Measurements from ENCODE around the gene LRRFIP1. TPM values are rescaled to one million over a fixed set of nuclear protein-coding genes. Genes with fewer than 3 reads are reported as not detected.

Gene LRRFIP1
- total RNA-seq, 1 donor from 2014 or later = 216 TPM

DNA sequence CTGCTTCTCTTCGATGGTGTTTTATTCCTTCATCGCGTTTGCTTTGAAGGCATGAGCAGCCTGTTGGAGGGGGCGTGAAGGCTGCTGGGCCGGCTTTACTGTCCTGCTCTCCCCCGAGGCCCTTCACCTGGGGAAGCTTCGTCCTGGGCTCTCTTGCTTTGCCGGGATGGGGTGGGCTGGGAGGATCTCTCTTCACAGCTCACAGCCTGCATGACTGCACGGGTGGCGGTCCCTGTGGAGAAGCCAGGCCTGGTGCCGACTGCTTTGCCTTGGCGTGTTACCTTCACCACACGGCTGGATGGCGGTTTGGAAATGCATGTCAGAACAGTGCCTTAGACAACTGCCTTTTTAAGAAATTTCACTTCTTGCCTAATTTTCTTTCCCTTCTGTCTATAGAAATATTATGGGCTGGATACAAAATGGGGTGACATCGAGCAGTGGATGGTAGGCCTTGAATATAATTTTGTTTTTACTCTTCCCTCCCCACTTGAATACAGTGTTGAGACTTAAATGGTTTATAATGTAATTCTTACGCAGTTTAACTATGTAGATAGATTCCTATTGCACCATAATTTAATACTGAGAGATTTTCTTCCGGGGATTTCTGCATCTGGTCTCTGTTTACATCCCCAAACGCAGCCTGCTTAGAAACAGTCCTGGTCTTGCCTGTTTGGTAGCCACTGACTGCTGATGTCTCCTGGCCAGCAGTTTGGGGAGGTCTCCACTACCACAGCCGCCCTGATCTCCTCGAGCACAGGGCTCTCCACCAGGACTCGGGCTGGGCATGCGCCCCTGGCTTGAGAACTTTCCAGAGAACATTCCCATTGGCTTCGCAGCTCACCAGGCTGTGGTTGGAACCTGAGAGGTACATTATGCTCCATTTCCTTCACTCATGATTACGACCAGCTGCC lies 90.2 kb downstream of the LRRFIP1 start:
- DNase-seq = no peak
- no peaks in the 10 kb centered on the region for H3K9me3 Mint-ChIP-seq
- H3K4me1 Mint-ChIP-seq = peaks cover 43% of the 10 kb centered on the region
- H3K36me3 Mint-ChIP-seq (ENCODE audit: low read depth) = peaks cover 44% of the 10 kb centered on the region
- no peaks in the 10 kb centered on the region for H3K27me3 Mint-ChIP-seq
- intact Hi-C loops (cut with micrococcal nuclease) = no loop called here
- H3K4me3 Mint-ChIP-seq = no peak overlapping the region
- H3K27ac Mint-ChIP-seq = peak overlapping the region; percentile 59

DNA sequence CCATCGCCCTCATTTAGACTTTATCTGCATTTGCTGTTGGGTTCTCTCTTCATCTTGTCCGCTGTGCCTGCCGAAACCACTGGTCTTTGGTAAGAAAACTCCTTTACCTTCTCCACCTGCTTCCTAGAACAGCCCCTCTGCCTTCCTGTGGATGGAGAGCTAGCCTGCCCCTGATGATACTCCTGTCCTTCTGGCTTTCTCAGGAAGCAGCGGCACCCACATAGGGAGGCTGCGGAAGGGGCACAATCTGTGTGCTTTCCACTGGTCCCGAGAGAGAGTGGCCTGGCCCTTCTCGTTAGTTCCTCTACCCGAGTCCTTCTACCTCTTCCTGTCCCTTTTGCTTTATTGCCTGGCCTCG lies 90.9 kb downstream of the LRRFIP1 start:
- Mint-ChIP-seq H3K4me1 (peaks cover 37% of the 10 kb centered on the region), H3K4me3 (no peak overlapping the region), H3K36me3 (ENCODE audit: low read depth) (peaks cover 40% of the 10 kb centered on the region)

DNA sequence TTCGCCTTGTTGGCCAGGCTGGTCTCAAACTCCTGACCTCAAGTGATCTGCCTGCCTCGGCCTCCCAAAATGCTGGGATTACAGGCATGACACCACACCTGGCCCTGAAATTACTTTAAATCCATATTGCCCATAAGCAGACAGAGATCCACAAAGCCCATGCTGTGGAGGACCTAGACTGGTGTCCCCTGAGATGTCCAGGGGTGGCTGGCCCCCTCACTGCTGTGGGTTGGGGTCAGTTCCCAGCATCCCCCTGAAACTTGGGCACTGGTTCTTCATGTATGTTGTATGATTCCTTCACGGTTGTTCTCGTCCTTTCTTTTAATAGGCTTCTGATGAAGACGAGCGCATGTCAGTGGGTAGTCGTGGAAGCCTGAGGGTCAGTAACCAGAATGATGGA lies 93.1 kb downstream of the LRRFIP1 start:
- Mint-ChIP-seq H3K4me1 (peaks cover 30% of the 10 kb centered on the region), H3K4me3 (no peak overlapping the region), H3K27me3 (no peaks in the 10 kb centered on the region), H3K9me3 (no peaks in the 10 kb centered on the region), H3K36me3 (ENCODE audit: low read depth) (peaks cover 42% of the 10 kb centered on the region), H3K27ac (no peak overlapping the region)
- intact Hi-C loops (cut with micrococcal nuclease) = no loop called here
- no peak for DNase-seq

More for the DNA sequence above, 90.9 kb downstream of the LRRFIP1 start:
- intact Hi-C loops (cut with micrococcal nuclease) = no loop called here
- DNase-seq = no peak
- no peaks in the 10 kb centered on the region for H3K9me3 Mint-ChIP-seq
- H3K27ac Mint-ChIP-seq = peak overlapping the region; percentile 59
- H3K27me3 Mint-ChIP-seq = no peaks in the 10 kb centered on the region

DNA sequence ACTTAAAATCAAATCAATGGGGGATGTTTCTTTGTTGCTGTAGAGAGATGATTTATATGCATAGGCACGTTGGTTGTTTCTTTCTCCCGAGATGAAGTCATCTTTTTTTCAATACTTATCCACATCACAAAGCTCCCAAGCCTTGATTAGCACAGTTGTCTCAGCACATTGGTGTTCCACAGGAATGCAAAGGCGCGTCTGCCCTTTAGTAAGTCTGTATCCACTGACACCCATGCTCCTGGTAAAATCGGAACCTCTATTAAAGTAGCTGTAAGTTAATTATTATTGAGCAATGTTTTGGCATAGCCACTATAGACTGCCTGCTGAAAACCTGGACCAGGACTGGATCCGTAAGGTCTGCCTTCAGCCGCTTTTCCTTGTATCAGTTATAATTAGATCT lies 93.6 kb downstream of the LRRFIP1 start:
- intact Hi-C loops (cut with micrococcal nuclease) = no loop called here
- Mint-ChIP-seq H3K4me1 (peaks cover 27% of the 10 kb centered on the region), H3K9me3 (no peaks in the 10 kb centered on the region), H3K4me3 (no peak overlapping the region), H3K27me3 (no peaks in the 10 kb centered on the region), H3K36me3 (ENCODE audit: low read depth) (peaks cover 41% of the 10 kb centered on the region), H3K27ac (no peak overlapping the region)
- no peak for DNase-seq

DNA sequence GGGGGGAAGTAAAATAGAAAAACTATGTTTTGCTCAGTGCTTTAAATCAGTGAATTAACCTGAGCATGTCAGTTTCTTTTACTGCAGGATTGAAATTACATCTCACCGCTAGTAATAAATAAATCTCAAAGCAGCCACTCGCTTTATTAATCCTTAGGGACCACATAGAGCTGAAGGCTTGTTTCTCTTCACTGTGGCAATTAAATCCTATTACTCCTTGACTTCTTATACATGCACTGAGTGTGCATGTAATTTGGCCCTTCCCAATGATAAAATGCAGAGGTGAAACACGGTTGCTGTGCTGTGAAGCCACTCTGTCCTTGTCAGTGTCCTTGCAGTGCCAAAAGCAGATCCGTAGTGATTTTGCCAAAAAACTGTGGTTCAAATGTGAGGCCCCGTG lies 94.1 kb downstream of the LRRFIP1 start:
- Mint-ChIP-seq H3K27me3 (no peaks in the 10 kb centered on the region), H3K9me3 (no peaks in the 10 kb centered on the region), H3K36me3 (ENCODE audit: low read depth) (peaks cover 43% of the 10 kb centered on the region), H3K4me1 (peaks cover 25% of the 10 kb centered on the region), H3K27ac (no peak overlapping the region), H3K4me3 (no peak overlapping the region)
- DNase-seq = no peak
- intact Hi-C loops (cut with micrococcal nuclease) = no loop called here

GRCh38 chr2:237722616-237723015 lies 95.2 kb downstream of the LRRFIP1 start:
- Mint-ChIP-seq H3K27ac (no peak overlapping the region), H3K27me3 (no peaks in the 10 kb centered on the region), H3K4me1 (peaks cover 27% of the 10 kb centered on the region), H3K36me3 (ENCODE audit: low read depth) (peaks cover 49% of the 10 kb centered on the region), H3K4me3 (no peak overlapping the region), H3K9me3 (no peaks in the 10 kb centered on the region)
- intact Hi-C loops (cut with micrococcal nuclease) = no loop called here
- DNase-seq = no peak

GRCh38 chr2:237723023-237723422 lies 95.6 kb downstream of the LRRFIP1 start:
- Mint-ChIP-seq H3K9me3 (no peaks in the 10 kb centered on the region), H3K4me3 (no peak overlapping the region), H3K27ac (no peak overlapping the region), H3K4me1 (peaks cover 29% of the 10 kb centered on the region), H3K27me3 (no peaks in the 10 kb centered on the region), H3K36me3 (ENCODE audit: low read depth) (peaks cover 50% of the 10 kb centered on the region)
- intact Hi-C loops (cut with micrococcal nuclease) = no loop called here
- no peak for DNase-seq

DNA sequence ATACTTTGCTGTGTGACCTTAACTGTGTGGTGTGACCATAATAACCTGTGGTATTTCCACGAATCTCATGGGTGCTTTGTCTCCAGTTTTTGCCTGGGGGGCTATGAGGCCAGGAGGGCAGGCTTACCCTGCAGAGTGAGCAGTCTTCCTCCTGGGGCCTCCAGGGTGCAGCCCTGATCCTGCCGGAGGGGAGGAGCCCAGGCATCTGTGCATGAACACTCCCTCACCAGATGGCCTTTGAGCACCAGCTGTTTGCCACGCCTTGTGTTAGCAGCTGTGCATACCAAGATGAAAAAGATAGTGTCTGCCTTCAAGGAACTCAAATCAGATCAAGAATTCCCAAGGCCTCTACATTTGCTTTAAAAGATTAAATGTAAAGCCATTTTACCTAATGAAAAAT lies 96.2 kb downstream of the LRRFIP1 start:
- H3K4me3 Mint-ChIP-seq = no peak overlapping the region
- H3K4me1 Mint-ChIP-seq = peaks cover 27% of the 10 kb centered on the region
- no peaks in the 10 kb centered on the region for H3K27me3 Mint-ChIP-seq
- peak overlapping the region; percentile 49 for H3K27ac Mint-ChIP-seq
- no peak for DNase-seq
- H3K36me3 Mint-ChIP-seq (ENCODE audit: low read depth) = peaks cover 47% of the 10 kb centered on the region
- intact Hi-C loops (cut with micrococcal nuclease) = no loop called here
- no peaks in the 10 kb centered on the region for H3K9me3 Mint-ChIP-seq

GRCh38 chr2:237724811-237725478 lies 97.6 kb downstream of the LRRFIP1 start:
- Mint-ChIP-seq H3K4me1 (peaks cover 32% of the 10 kb centered on the region), H3K27ac (no peak overlapping the region), H3K27me3 (no peaks in the 10 kb centered on the region), H3K9me3 (no peaks in the 10 kb centered on the region), H3K4me3 (no peak overlapping the region), H3K36me3 (ENCODE audit: low read depth) (peaks cover 45% of the 10 kb centered on the region)
- intact Hi-C loops (cut with micrococcal nuclease) = no loop called here
- DNase-seq = no peak

DNA sequence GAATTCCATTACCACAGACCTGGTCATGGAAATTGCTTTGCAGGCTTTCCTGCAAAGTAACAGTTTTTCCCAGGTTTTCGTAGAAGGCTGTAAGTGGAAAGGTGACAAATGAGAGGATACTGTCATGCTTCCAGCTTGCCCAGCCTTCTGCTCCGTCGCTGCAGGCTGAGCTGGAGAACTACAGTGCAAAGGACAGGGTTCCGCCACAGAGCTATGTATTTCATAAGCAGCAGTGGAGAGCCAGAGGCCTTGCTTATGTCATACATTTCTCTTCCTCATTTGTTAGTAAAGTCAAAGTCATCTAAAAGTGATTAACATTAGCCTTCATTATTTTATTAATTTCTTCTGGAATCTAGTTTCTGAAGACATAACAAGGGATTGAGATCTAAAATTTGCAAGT lies 98.3 kb downstream of the LRRFIP1 start:
- Mint-ChIP-seq H3K27ac (no peak overlapping the region), H3K36me3 (ENCODE audit: low read depth) (peaks cover 43% of the 10 kb centered on the region), H3K27me3 (no peaks in the 10 kb centered on the region), H3K9me3 (no peaks in the 10 kb centered on the region), H3K4me3 (no peak overlapping the region), H3K4me1 (peaks cover 33% of the 10 kb centered on the region)
- intact Hi-C loops (cut with micrococcal nuclease) = no loop called here
- DNase-seq = no peak

- H3K4me3 Mint-ChIP-seq = no peak overlapping the region
- DNase-seq = no peak
- H3K27ac Mint-ChIP-seq = no peak overlapping the region
- peaks cover 41% of the 10 kb centered on the region for H3K36me3 Mint-ChIP-seq (ENCODE audit: low read depth)
- intact Hi-C loops (cut with micrococcal nuclease) = no loop called here
- peaks cover 34% of the 10 kb centered on the region for H3K4me1 Mint-ChIP-seq
- no peaks in the 10 kb centered on the region for H3K27me3 Mint-ChIP-seq
- H3K9me3 Mint-ChIP-seq = no peaks in the 10 kb centered on the region
Measured at GRCh38 chr2:237726401-237726830, 99.0 kb downstream of the LRRFIP1 start.

GRCh38 chr2:237727363-237727762 lies 100.0 kb downstream of the LRRFIP1 start:
- peaks cover 36% of the 10 kb centered on the region for H3K4me1 Mint-ChIP-seq
- no peaks in the 10 kb centered on the region for H3K27me3 Mint-ChIP-seq
- intact Hi-C loops (cut with micrococcal nuclease) = no loop called here
- peaks cover 36% of the 10 kb centered on the region for H3K36me3 Mint-ChIP-seq (ENCODE audit: low read depth)
- H3K4me3 Mint-ChIP-seq = no peak overlapping the region
- DNase-seq = no peak
- no peak overlapping the region for H3K27ac Mint-ChIP-seq
- no peaks in the 10 kb centered on the region for H3K9me3 Mint-ChIP-seq

DNA sequence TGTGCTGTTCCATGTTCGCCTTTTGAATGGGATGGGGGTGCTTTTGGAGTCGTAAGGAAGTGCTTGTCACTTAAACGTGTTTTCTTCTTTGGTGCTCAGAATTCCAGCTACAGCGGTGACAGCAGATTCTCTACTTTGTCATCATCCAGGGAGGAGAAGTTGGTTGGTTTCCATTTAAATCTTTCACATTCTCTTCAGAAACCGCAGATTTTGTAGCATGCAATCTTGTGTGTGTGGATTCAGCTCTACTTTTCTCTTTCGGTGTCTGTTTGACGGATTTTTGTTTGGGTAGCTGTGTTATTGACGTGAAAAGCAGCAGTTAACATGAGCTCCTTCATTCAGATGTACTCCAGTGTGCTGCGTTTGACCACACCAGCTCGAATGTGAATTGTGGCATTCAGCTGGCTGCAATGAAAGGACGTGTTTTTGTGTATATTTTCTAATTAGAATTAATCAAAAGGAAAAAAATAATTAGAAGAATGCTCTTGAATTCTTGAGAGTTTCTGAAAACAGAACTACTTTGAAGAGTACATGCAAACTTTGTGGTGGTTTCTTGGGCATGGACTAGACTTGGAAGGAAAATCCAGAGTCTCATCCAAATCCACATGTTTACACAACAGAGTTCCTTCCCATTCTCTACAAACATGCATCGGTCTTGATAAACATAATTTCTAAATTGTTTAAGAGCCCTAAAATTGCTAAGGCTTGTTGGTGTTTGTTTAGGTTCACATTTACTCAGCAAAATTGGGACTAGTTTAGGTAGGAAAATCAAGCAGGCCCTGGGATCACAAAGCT lies 102.5 kb downstream of the LRRFIP1 start:
- Mint-ChIP-seq H3K27ac (peak overlapping the region; percentile 71), H3K27me3 (no peaks in the 10 kb centered on the region), H3K9me3 (no peaks in the 10 kb centered on the region), H3K36me3 (ENCODE audit: low read depth) (peaks cover 36% of the 10 kb centered on the region), H3K4me3 (no peak overlapping the region), H3K4me1 (peaks cover 39% of the 10 kb centered on the region)
- no peak for DNase-seq
- intact Hi-C loops (cut with micrococcal nuclease) = no loop called here

GRCh38 chr2:237731663-237732062 lies 104.3 kb downstream of the LRRFIP1 start:
- DNase-seq = no peak
- intact Hi-C loops (cut with micrococcal nuclease) = loop anchor here (1.0 kb wide), 1 partner anchor 31 kb away; no protein-coding TSS in a partner anchor
- no peaks in the 10 kb centered on the region for H3K9me3 Mint-ChIP-seq
- peak overlapping the region; percentile 57 for H3K27ac Mint-ChIP-seq
- no peaks in the 10 kb centered on the region for H3K27me3 Mint-ChIP-seq
- H3K4me1 Mint-ChIP-seq = peaks cover 41% of the 10 kb centered on the region
- H3K4me3 Mint-ChIP-seq = peak overlapping the region; percentile 63
- H3K36me3 Mint-ChIP-seq (ENCODE audit: low read depth) = peaks cover 37% of the 10 kb centered on the region
